HepG2 (cell line): ENCODE results near the gene MEGF11. TPM values are rescaled to one million over a fixed set of nuclear protein-coding genes. Genes with fewer than 3 reads are reported as not detected.

ENCODE experiments used
- ATAC-seq: fragments of 200-7000 bp; cut with Tn5 transposase; 3 replicates; pipeline ENCODE4 v1.9.1; 2020; ENCODE audit warnings: mild to moderate bottlenecking, moderate library complexity
- BruUV-seq: library from RNA; stranded (reverse); fragments of 400-500 nt; replicated peaks from 2 replicates; lab custom pipeline; 2021; lab: Mats Ljungman, UMichigan
- CTCF ChIA-PET: fragments of 300-600 bp; formaldehyde crosslinking; extraction: SDS; loops from one replicate; lab custom pipeline; 2021; ENCODE audit warnings: low total read pairs, inconsistent platforms, low intra/inter-chr PET ratio; lab: Yijun Ruan, JAX
- POLR2A ChIA-PET: fragments of 350-600 bp; sonication (Branson Sonifier 250); formaldehyde crosslinking; loops from one replicate; lab custom pipeline; 2020; ENCODE audit warnings: antibody characterized with exemption, inconsistent platforms; lab: Yijun Ruan, JAX
- DNase-seq: peaks from one replicate; pipeline ENCODE4 v3.0.0-alpha.2; 2015; ENCODE audit warnings: low spot score
- FAIRE-seq: peaks from 3 replicates; lab custom pipeline; 2011; peaks lifted over from hg19 to GRCh38; lab: Jason Lieb, UNC
- H2AFZ ChIP-seq: one replicate; pipeline ENCODE4 v1.6.1; 2011; ENCODE audit warnings: low read length, inconsistent platforms
- H3K27ac ChIP-seq: fragments of 300-600 bp; 3 replicates; pipeline ENCODE4 v1.8.0; 2011; ENCODE audit warnings: mixed run types, mild to moderate bottlenecking, mixed read lengths, low read length, inconsistent platforms; ENCODE audit not compliant: insufficient read depth; ENCODE audit errors: extremely low read length
- H3K27me3 ChIP-seq, 2 experiments: fragments of 200-600 bp in 1 of 2; 2 replicates in 1 of 2; 3 replicates in 1 of 2; pipeline versions ENCODE4 v1.6.0 to v1.8.0; 2011; ENCODE audit warnings: low read length in 2 of 2, mild to moderate bottlenecking in 2 of 2, moderate library complexity in 2 of 2, inconsistent platforms in 1 of 2; ENCODE audit not compliant: insufficient read depth in 2 of 2, control insufficient read depth in 1 of 2
- H3K36me3 ChIP-seq, 2 experiments: fragments of 200-600 bp in 1 of 2; replicated peaks in 1 of 2; 2 replicates in 1 of 2; 3 replicates in 1 of 2; pipeline versions ENCODE4 v1.5.1 to v1.8.0; 2011; ENCODE audit warnings: low read length in 2 of 2, inconsistent platforms in 1 of 2; ENCODE audit not compliant: insufficient read depth in 2 of 2, control insufficient read depth in 1 of 2
- H3K4me1 ChIP-seq: 2 replicates; pipeline ENCODE4 v1.5.1; 2012; ENCODE audit warnings: low read length, inconsistent platforms; ENCODE audit not compliant: insufficient read depth
- H3K4me2 ChIP-seq: 2 replicates; pipeline ENCODE4 v1.6.0; 2011; ENCODE audit warnings: low read depth, low read length, inconsistent platforms
- H3K4me3 ChIP-seq, 3 experiments: fragments of 200-600 bp in 1 of 3; sonication (generic), shearing (Covaris generic) in 1 of 3; replicated peaks in 1 of 3; 2 replicates each; pipeline ENCODE4 v1.5.1; 2011 to 2016; ENCODE audit warnings: low read length in 3 of 3, inconsistent platforms in 2 of 3, low read depth in 2 of 3, mild to moderate bottlenecking in 2 of 3, control low read depth in 1 of 3, mixed read lengths in 1 of 3; ENCODE audit not compliant: insufficient read depth in 1 of 3
- H3K79me2 ChIP-seq: one replicate; pipeline ENCODE4 v1.6.1; 2011; ENCODE audit warnings: low read length, inconsistent platforms; ENCODE audit not compliant: insufficient read depth
- H3K9ac ChIP-seq: 2 replicates; pipeline ENCODE4 v1.6.0; 2011; ENCODE audit warnings: mild to moderate bottlenecking, low read depth, low read length, inconsistent platforms; ENCODE audit not compliant: insufficient read depth
- H3K9me3 ChIP-seq: 2 replicates; pipeline ENCODE4 v1.5.1; 2012; ENCODE audit warnings: mild to moderate bottlenecking, low read length
- H4K20me1 ChIP-seq: 2 replicates; pipeline ENCODE4 v1.6.0; 2011; ENCODE audit warnings: inconsistent platforms, mild to moderate bottlenecking, low read length, moderate library complexity; ENCODE audit not compliant: insufficient read depth
- FOXA1 ChIP-seq, 2 experiments: fragments of 450-650 bp in 1 of 2; sonication (generic) in 1 of 2; formaldehyde crosslinking in 1 of 2; IDR thresholded peaks; 2 replicates each; pipeline versions ENCODE4 v1.4.0 to v1.6.1; 2016 to 2020; ENCODE audit warnings: missing genetic modification reagents in 1 of 2
- MEIS2 ChIP-seq: sonication (generic); formaldehyde crosslinking; IDR thresholded peaks from 2 replicates; pipeline ENCODE4 v1.9.0; 2021; ENCODE audit warnings: mild to moderate bottlenecking, missing genetic modification reagents
- NKX3-1 ChIP-seq: sonication (generic); formaldehyde crosslinking; IDR thresholded peaks from 2 replicates; pipeline ENCODE4 v1.5.0; 2020; ENCODE audit warnings: missing genetic modification reagents
- RAD51 ChIP-seq: fragments of 450-650 bp; IDR thresholded peaks from 2 replicates; pipeline ENCODE4 v1.6.1; 2016; ENCODE audit warnings: borderline replicate concordance
- ZNF549 ChIP-seq: sonication (generic); formaldehyde crosslinking; IDR thresholded peaks from 2 replicates; pipeline ENCODE4 v1.5.0; 2020; ENCODE audit warnings: missing genetic modification reagents
- WGBS: methylation state at CpG from one replicate; pipeline ENCODE4 v1.1.6; 2017; ENCODE audit warnings: low lambda C conversion rate; 5-methylcytosine and 5-hydroxymethylcytosine counted together
- in situ Hi-C: cut with HindIII; loops from 2 replicates; pipeline ENCODE4 v1.10.0; 2017; ENCODE audit warnings: low pct_unique_long_range_greater_than_20kb; ENCODE audit not compliant: extremely low pct_ligation_motif_present
- intact Hi-C: fragments of 100-400 bp; cut with micrococcal nuclease; formaldehyde crosslinking; loops from one replicate; pipeline ENCODE4 v1.10.0; 2022; ENCODE audit not compliant: unreplicated experiment
- polyA plus RNA-seq, 8 experiments: library from polyadenylated mRNA; depleted of rRNA in 3 of 8; stranded (reverse) in 7 of 8; unstranded in 1 of 8; fragments of >200 nt; fragmentation: Illumina TruSeq in 4 of 8; extraction: Trizol in 4 of 8; gene quantifications; 2 replicates each; pipeline versions ENCODE4 v1.2.1 to v1.2.3, GENCODE V29; 2011 to 2016; ENCODE audit warnings: low read depth in 4 of 8, missing spikeins in 1 of 8, mixed read lengths in 1 of 8; ENCODE audit not compliant: insufficient read depth in 1 of 8
- total RNA-seq, 5 experiments: library from RNA; depleted of rRNA; stranded (reverse); fragments of >200 nt; fragmentation: Illumina TruSeq; extraction: Trizol; gene quantifications; 2 replicates each; pipeline ENCODE4 v1.2.3, GENCODE V29; 2016; ENCODE audit warnings: low read depth in 1 of 5
- TF ChIP-seq, protein P1 (sequence below): sonication (generic); formaldehyde crosslinking; IDR thresholded peaks from 2 replicates; pipeline ENCODE4 v1.5.1; 2020; ENCODE audit warnings: mild to moderate bottlenecking, missing genetic modification reagents, borderline replicate concordance
- TF ChIP-seq, protein P2 (sequence below): sonication (generic); formaldehyde crosslinking; IDR thresholded peaks from 2 replicates; pipeline ENCODE4 v1.4.0; 2020; ENCODE audit warnings: mild to moderate bottlenecking, missing genetic modification reagents
- TF ChIP-seq, protein P3 (sequence below): sonication (generic); formaldehyde crosslinking; IDR thresholded peaks from 2 replicates; pipeline ENCODE4 v1.4.0; 2020; ENCODE audit warnings: mild to moderate bottlenecking, missing genetic modification reagents

Gene MEGF11
- total and polyA plus RNA-seq, 2 of the 13 experiments (the other 11 are each of a cell fraction or from before 2014, with no cell fraction given), result not detected

DNA sequence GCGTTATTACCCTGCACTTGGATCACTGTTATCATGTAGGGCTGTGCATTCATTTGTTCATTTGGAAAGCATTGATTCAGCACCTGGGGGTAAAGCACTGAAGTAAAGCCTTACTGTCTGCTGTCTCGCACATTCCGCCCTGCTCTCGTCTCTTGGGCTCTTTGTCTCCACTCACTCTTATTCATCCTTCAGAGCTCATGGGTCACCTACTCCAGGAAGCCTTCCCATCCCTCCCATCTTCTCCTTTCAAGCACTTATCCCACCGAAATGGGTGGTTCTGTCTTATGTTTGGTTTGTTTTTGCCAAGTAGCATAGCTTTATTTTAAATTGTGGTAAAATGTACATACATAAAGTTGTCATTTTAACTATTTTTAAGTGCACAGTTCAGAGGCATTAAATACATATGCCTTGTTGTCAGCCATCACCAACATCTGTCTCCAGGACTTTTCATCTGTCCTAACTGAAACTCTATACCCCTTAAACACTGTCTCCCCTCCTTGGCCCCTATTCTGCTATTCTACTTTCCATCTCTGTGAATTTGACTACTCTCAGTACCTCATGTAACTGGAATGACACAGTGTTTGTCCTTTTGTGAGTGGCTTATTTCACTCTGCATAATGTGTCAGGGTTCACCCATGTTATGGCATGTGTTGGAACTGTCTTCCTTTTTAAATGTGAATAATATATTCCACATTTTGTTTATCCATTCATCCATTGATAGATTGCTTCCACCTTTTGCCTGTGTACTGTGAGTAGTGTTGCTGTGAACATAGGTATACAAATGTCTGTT lies 49.1 kb upstream of the MEGF11 start:
- DNase-seq, result no peak
- Histone ChIP-seq H4K20me1 (0 out of 2 replicates have a peak, but pooled peaks cover 2% of the 10 kb centered on the region), H3K9ac (no peak overlapping the region), H3K27ac (no peak overlapping the region), H2AFZ (no peak overlapping the region), H3K4me1 (no peaks in the 10 kb centered on the region), H3K4me2 (no peak overlapping the region), H3K79me2 (peaks cover 2% of the 10 kb centered on the region), H3K9me3 (no peaks in the 10 kb centered on the region), H3K4me3 (no peak overlapping the region), H3K36me3 (peaks cover 4 to 40% of the 10 kb centered on the region in 2 experiments), H3K27me3 (no peaks in the 10 kb centered on the region)
- ATAC-seq, result no peak
- in situ Hi-C loops, result no loop called here
- CTCF ChIA-PET, result no interaction called here
- FAIRE-seq, result no peak
- no TSS peak for BruUV-seq
- WGBS, result 86% methylated on average over 5 of the region's 5 CpGs
- intact Hi-C loops, result no loop called here
- POLR2A ChIA-PET, result no interaction called here
- no peak for TF ChIP-seq RAD51
- TF ChIP-seq, protein P1, sequence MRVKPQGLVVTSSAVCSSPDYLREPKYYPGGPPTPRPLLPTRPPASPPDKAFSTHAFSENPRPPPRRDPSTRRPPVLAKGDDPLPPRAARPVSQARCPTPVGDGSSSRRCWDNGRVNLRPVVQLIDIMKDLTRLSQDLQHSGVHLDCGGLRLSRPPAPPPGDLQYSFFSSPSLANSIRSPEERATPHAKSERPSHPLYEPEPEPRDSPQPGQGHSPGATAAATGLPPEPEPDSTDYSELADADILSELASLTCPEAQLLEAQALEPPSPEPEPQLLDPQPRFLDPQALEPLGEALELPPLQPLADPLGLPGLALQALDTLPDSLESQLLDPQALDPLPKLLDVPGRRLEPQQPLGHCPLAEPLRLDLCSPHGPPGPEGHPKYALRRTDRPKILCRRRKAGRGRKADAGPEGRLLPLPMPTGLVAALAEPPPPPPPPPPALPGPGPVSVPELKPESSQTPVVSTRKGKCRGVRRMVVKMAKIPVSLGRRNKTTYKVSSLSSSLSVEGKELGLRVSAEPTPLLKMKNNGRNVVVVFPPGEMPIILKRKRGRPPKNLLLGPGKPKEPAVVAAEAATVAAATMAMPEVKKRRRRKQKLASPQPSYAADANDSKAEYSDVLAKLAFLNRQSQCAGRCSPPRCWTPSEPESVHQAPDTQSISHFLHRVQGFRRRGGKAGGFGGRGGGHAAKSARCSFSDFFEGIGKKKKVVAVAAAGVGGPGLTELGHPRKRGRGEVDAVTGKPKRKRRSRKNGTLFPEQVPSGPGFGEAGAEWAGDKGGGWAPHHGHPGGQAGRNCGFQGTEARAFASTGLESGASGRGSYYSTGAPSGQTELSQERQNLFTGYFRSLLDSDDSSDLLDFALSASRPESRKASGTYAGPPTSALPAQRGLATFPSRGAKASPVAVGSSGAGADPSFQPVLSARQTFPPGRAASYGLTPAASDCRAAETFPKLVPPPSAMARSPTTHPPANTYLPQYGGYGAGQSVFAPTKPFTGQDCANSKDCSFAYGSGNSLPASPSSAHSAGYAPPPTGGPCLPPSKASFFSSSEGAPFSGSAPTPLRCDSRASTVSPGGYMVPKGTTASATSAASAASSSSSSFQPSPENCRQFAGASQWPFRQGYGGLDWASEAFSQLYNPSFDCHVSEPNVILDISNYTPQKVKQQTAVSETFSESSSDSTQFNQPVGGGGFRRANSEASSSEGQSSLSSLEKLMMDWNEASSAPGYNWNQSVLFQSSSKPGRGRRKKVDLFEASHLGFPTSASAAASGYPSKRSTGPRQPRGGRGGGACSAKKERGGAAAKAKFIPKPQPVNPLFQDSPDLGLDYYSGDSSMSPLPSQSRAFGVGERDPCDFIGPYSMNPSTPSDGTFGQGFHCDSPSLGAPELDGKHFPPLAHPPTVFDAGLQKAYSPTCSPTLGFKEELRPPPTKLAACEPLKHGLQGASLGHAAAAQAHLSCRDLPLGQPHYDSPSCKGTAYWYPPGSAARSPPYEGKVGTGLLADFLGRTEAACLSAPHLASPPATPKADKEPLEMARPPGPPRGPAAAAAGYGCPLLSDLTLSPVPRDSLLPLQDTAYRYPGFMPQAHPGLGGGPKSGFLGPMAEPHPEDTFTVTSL, result no peak
- TF ChIP-seq, protein P2, sequence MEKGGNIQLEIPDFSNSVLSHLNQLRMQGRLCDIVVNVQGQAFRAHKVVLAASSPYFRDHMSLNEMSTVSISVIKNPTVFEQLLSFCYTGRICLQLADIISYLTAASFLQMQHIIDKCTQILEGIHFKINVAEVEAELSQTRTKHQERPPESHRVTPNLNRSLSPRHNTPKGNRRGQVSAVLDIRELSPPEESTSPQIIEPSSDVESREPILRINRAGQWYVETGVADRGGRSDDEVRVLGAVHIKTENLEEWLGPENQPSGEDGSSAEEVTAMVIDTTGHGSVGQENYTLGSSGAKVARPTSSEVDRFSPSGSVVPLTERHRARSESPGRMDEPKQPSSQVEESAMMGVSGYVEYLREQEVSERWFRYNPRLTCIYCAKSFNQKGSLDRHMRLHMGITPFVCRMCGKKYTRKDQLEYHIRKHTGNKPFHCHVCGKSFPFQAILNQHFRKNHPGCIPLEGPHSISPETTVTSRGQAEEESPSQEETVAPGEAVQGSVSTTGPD (CRISPR knock-in tag), result no peak
- TF ChIP-seq ZNF549 (CRISPR knock-in tag), result no peak
- no peak for TF ChIP-seq MEIS2 (CRISPR knock-in tag)
- no peak for TF ChIP-seq NKX3-1 (CRISPR knock-in tag)
- TF ChIP-seq, protein P3, sequence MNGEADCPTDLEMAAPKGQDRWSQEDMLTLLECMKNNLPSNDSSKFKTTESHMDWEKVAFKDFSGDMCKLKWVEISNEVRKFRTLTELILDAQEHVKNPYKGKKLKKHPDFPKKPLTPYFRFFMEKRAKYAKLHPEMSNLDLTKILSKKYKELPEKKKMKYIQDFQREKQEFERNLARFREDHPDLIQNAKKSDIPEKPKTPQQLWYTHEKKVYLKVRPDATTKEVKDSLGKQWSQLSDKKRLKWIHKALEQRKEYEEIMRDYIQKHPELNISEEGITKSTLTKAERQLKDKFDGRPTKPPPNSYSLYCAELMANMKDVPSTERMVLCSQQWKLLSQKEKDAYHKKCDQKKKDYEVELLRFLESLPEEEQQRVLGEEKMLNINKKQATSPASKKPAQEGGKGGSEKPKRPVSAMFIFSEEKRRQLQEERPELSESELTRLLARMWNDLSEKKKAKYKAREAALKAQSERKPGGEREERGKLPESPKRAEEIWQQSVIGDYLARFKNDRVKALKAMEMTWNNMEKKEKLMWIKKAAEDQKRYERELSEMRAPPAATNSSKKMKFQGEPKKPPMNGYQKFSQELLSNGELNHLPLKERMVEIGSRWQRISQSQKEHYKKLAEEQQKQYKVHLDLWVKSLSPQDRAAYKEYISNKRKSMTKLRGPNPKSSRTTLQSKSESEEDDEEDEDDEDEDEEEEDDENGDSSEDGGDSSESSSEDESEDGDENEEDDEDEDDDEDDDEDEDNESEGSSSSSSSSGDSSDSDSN (CRISPR knock-in tag), result no peak
- no peak for TF ChIP-seq FOXA1 (IDR thresholded peaks at IDR 0.05)
- TF ChIP-seq FOXA1 (CRISPR knock-in tag; IDR thresholded peaks at IDR 0.05), result no peak
